ENCODE results near the gene KHDRBS2.

Gene KHDRBS2

DNA sequence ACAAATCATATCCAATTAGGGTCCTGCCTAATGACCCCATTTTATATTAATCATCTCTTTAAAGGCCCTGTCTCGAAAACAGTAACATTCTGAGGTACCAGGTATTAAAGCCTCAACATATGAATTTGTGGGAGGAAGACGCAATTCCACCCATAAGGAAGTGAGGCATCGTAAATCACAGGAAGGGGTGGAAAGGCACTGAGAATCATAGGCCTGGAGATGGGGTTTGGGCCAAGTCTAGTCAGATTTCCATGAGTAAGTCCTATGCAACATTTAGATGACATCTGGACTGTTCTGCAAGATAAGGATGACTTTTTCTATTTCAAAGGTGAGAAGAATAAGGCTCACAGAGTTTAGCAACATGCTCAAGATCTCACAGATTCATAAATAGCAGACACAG is 534.0 kb downstream of the KHDRBS2 start:
- no peaks in the 10 kb centered on the region for H3K79me2 ChIP-seq (ENCODE audit: insufficient read depth, low read depth)
- no peaks in the 10 kb centered on the region for H4K20me1 ChIP-seq (ENCODE audit: insufficient read depth)
- no peak overlapping the region for H3K9ac ChIP-seq
- H3K27ac ChIP-seq, result no peak overlapping the region
- H3K27me3 ChIP-seq (ENCODE audit: insufficient read depth, low read depth), result no peaks in the 10 kb centered on the region
- no peak overlapping the region for H2AFZ ChIP-seq (ENCODE audit: low read depth)
- H3K4me2 ChIP-seq, result no peak overlapping the region
- TF ChIP-seq, protein P1, sequence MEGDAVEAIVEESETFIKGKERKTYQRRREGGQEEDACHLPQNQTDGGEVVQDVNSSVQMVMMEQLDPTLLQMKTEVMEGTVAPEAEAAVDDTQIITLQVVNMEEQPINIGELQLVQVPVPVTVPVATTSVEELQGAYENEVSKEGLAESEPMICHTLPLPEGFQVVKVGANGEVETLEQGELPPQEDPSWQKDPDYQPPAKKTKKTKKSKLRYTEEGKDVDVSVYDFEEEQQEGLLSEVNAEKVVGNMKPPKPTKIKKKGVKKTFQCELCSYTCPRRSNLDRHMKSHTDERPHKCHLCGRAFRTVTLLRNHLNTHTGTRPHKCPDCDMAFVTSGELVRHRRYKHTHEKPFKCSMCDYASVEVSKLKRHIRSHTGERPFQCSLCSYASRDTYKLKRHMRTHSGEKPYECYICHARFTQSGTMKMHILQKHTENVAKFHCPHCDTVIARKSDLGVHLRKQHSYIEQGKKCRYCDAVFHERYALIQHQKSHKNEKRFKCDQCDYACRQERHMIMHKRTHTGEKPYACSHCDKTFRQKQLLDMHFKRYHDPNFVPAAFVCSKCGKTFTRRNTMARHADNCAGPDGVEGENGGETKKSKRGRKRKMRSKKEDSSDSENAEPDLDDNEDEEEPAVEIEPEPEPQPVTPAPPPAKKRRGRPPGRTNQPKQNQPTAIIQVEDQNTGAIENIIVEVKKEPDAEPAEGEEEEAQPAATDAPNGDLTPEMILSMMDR (conservative IDR thresholded peaks at IDR 0.05; ENCODE audit: low read depth, low read length), result no peak
- H3K4me3 ChIP-seq (IDR thresholded peaks at IDR 0.05; ENCODE audit: insufficient read depth, low read depth, low read length), result no peak overlapping the region
- H3K4me1 ChIP-seq (ENCODE audit: low read depth, poor library complexity, severe bottlenecking), result no peaks in the 10 kb centered on the region
- no peaks in the 10 kb centered on the region for H3K36me3 ChIP-seq (ENCODE audit: insufficient read depth)

DNA sequence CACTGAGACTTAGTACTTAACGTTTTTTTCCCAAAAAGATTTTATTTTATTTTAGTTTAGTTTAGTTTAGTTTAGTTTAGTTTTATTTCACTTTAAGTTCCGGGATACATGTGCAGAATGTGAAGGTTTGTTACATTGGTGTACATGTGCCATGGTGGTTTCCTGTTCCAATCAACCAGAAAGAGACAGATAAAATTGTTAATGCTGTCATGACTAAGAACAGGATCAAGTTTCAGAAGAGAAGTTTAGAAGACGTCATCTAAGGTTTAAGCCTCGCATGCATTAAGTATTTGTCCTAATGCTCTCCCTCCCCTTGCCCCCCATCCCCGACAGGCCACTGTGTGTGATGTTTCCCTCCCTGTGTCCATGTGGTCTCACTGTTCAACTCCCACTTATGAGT is 540.0 kb downstream of the KHDRBS2 start:
- TF ChIP-seq, protein P1 (conservative IDR thresholded peaks at IDR 0.05; ENCODE audit: low read depth, low read length), result no peak
- no peak overlapping the region for H3K4me2 ChIP-seq
- H4K20me1 ChIP-seq (ENCODE audit: insufficient read depth), result no peaks in the 10 kb centered on the region

DNA sequence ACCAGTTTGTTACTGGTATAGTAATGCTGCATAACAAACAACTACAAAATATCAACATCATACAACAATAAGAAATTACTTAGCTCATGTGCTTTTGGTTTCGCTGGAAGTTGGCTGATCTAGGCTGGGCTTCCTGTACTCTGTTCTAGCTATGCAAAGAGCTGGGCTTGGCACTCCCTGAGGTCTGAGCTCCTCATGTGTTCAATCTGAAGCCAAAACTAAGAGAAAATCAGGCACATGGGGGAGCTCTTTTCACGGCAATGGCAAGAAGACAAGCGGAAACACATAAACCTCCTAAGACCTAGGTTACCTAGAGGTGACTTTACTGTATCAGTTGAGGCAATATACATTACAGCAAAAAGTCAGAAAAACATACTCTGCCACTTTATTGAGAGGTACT is 574.2 kb downstream of the KHDRBS2 start:
- Histone ChIP-seq H2AFZ (ENCODE audit: low read depth) (no peak overlapping the region), H3K27ac (no peak overlapping the region), H3K9ac (no peak overlapping the region), H4K20me1 (ENCODE audit: insufficient read depth) (no peaks in the 10 kb centered on the region), H3K36me3 (ENCODE audit: insufficient read depth) (no peaks in the 10 kb centered on the region), H3K4me2 (no peak overlapping the region), H3K79me2 (ENCODE audit: insufficient read depth, low read depth) (no peaks in the 10 kb centered on the region), H3K4me3 (IDR thresholded peaks at IDR 0.05; ENCODE audit: insufficient read depth, low read depth, low read length) (no peak overlapping the region), H3K4me1 (ENCODE audit: low read depth, poor library complexity, severe bottlenecking) (no peaks in the 10 kb centered on the region), H3K27me3 (ENCODE audit: insufficient read depth, low read depth) (no peaks in the 10 kb centered on the region)
- TF ChIP-seq, protein P1 (conservative IDR thresholded peaks at IDR 0.05; ENCODE audit: low read depth, low read length), result no peak

More for the DNA sequence above, 540.0 kb downstream of the KHDRBS2 start:
- H3K4me1 ChIP-seq (ENCODE audit: low read depth, poor library complexity, severe bottlenecking), result no peaks in the 10 kb centered on the region
- H3K79me2 ChIP-seq (ENCODE audit: insufficient read depth, low read depth), result no peaks in the 10 kb centered on the region
- no peak overlapping the region for H2AFZ ChIP-seq (ENCODE audit: low read depth)
- no peaks in the 10 kb centered on the region for H3K27me3 ChIP-seq (ENCODE audit: insufficient read depth, low read depth)
- H3K4me3 ChIP-seq (IDR thresholded peaks at IDR 0.05; ENCODE audit: insufficient read depth, low read depth, low read length), result no peak overlapping the region
- no peak overlapping the region for H3K27ac ChIP-seq
- H3K36me3 ChIP-seq (ENCODE audit: insufficient read depth), result no peaks in the 10 kb centered on the region
- H3K9ac ChIP-seq, result no peak overlapping the region

DNA sequence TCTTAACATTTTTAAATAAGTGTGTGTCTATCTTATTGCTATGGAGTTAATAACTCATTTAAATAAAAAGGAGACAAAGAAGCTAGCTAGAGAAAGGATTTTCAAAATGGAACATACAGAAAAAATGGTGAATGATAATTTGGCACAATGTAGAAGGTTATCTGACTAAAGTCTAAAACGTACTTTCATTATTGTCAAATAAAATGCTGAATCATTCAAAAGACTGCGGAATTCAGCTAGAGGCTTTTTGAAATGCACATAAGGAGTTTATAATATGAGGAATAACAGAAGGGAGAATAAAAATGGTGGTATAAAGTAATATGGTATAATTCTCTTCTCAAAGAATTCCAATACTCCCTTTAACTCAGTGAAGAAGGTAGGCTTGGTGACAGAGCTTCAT is 597.9 kb downstream of the KHDRBS2 start:
- Histone ChIP-seq H3K27ac (no peak overlapping the region), H3K4me3 (IDR thresholded peaks at IDR 0.05; ENCODE audit: insufficient read depth, low read depth, low read length) (no peak overlapping the region), H3K79me2 (ENCODE audit: insufficient read depth, low read depth) (no peaks in the 10 kb centered on the region), H2AFZ (ENCODE audit: low read depth) (no peak overlapping the region), H3K9ac (no peak overlapping the region), H3K4me2 (no peak overlapping the region), H3K27me3 (ENCODE audit: insufficient read depth, low read depth) (no peaks in the 10 kb centered on the region), H3K36me3 (ENCODE audit: insufficient read depth) (no peaks in the 10 kb centered on the region), H3K4me1 (ENCODE audit: low read depth, poor library complexity, severe bottlenecking) (no peaks in the 10 kb centered on the region), H4K20me1 (ENCODE audit: insufficient read depth) (no peaks in the 10 kb centered on the region)
- TF ChIP-seq, protein P1 (conservative IDR thresholded peaks at IDR 0.05; ENCODE audit: low read depth, low read length), result no peak
